ENCODE data around the gene HINT3.
"Not testable (repeated sequence)": the region's sequence is repeated elsewhere in the genome, so short reads cannot be mapped to it uniquely, and the experiment has no call there.

HINT3 gene

DNA sequence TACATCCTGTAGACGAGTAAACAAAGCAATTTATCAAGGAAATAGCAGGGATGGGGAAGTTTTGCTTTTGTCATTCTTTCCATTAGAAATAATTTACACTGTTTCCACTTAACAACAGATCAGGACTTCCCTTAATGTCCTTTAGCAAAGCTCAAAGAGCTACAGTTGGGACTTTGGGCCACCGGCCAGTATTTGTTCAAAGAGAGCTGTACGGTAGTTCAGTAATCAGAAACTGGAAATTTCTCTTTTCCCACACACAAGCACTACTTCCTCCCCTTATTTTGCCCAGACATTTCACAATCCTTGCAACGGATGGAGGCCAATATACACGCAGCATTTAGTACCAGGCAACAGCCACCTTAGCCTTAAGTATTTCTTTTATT is 12.1 kb upstream of the HINT3 start:
- no peak for DNase-seq
- no peaks in the 10 kb centered on the region for H3K36me3 Mint-ChIP-seq (ENCODE audit: insufficient read depth)

DNA sequence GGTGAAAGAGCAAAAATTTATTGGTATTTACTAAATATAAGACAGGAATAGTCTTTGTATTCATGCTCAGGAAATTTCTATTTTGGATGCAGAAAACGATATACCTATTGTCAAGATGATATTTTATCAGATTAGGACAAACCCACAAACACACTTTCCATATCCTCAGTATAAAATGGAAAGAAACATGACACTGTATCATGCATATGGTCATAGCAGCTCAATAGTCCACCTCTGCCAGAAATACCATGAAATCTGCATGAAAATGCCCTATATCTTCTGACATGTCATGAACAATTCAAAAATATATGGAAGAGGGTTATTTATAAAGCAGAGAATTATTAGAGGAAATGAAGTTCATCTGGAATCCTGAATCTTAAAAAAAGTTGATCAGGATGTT is 11.7 kb upstream of the HINT3 start:
- ATAC-seq (replicated peaks) (no peak), DNase-seq (no peak)
- no peaks in the 10 kb centered on the region for H3K4me1 Mint-ChIP-seq (ENCODE audit: low read depth in 2 of 2)
- H3K27ac Mint-ChIP-seq, result no peak overlapping the region
- no peaks in the 10 kb centered on the region for H3K36me3 Mint-ChIP-seq (ENCODE audit: insufficient read depth)
- no peak overlapping the region for H3K4me3 Mint-ChIP-seq
- peaks cover 28% of the 10 kb centered on the region in 2 donors for H3K27me3 Mint-ChIP-seq
- H3K9me3 Mint-ChIP-seq, result no peaks in the 10 kb centered on the region

More for the DNA sequence above, 12.1 kb upstream of the HINT3 start:
- Mint-ChIP-seq H3K9me3 (no peaks in the 10 kb centered on the region), H3K27me3 (peaks cover 29 to 33% of the 10 kb centered on the region in 2 donors), H3K27ac (no peak overlapping the region), H3K4me3 (no peak overlapping the region), H3K4me1 (ENCODE audit: low read depth in 2 of 2) (no peaks in the 10 kb centered on the region)
- ATAC-seq (replicated peaks), result no peak

DNA sequence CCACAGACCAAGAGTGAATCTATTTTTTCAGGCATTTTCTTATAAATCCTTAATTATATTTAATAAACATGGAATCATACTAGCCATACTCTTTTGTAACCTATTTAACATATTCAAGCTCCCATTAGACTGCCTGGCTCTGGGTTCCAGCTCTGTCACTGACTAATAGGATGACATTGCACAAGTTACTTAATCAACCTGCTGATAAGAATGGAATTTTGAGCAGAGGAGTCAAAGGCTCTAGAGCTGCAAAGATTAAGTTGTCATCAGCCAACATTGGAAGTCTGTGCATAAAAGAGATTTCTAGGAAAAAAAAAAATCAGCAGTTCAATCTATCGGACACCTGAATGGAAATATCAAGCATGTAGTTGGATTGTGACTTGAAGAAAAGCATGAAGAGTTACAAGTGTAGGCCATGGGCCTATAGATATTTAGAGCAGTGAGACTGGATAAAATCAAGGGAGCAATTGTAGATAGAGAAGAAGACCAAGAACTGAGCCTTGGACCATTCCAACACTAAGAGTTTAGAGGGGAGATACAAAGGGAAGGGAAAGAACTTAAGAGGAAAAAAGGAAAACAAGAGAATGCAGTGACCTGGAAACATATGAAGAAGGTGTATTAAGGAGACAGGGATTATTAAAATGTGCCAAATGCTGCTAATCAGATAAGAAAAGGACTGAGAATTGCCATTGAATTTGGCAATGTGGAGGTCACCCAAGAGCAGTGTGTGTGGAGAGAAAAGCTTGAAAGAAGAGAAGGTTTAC is 11.0 kb upstream of the HINT3 start:
- no peak for DNase-seq
- Mint-ChIP-seq H3K27me3 (peaks cover 21 to 29% of the 10 kb centered on the region in 2 donors), H3K36me3 (ENCODE audit: insufficient read depth) (no peaks in the 10 kb centered on the region), H3K4me3 (no peak overlapping the region), H3K4me1 (ENCODE audit: low read depth in 2 of 2) (no peaks in the 10 kb centered on the region), H3K27ac (no peak overlapping the region), H3K9me3 (no peaks in the 10 kb centered on the region)
- ATAC-seq (replicated peaks), result no peak

- H3K27me3 Mint-ChIP-seq, result peaks cover 8 to 30% of the 10 kb centered on the region in 2 donors
- no peak overlapping the region for H3K27ac Mint-ChIP-seq
- H3K9me3 Mint-ChIP-seq, result no peaks in the 10 kb centered on the region
- H3K36me3 Mint-ChIP-seq (ENCODE audit: insufficient read depth), result no peaks in the 10 kb centered on the region
- H3K4me1 Mint-ChIP-seq (ENCODE audit: low read depth in 2 of 2), result no peaks in the 10 kb centered on the region
- ATAC-seq (replicated peaks), result no peak
- no peak for DNase-seq
- no peak overlapping the region for H3K4me3 Mint-ChIP-seq
Measured at GRCh38 chr6:125947615-125948014, 9.0 kb upstream of the HINT3 start.

DNA sequence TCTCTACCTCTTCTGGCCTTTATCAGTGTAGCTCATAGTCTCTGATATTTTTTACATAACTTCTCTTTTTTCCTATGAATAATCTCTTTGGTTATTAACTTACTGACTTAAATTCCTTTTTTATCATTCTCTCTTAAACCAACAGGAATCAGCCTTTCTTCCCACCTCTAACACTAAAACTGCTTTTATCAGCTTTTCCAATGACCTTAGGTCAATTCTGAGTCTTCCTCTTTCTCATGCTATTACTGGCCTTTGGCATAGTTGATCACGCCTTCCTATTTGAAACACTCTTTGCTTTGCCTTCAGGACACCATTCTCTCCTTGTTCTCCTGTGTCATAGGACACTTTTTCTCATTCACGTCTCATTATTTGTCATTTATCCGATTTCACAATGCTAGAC is 8.1 kb upstream of the HINT3 start:
- peaks cover 0 to 26% of the 10 kb centered on the region in 2 donors for H3K27me3 Mint-ChIP-seq
- H3K4me1 Mint-ChIP-seq (ENCODE audit: low read depth in 2 of 2), result no peaks in the 10 kb centered on the region
- H3K4me3 Mint-ChIP-seq, result no peak overlapping the region
- H3K27ac Mint-ChIP-seq, result no peak overlapping the region
- DNase-seq (no peak), ATAC-seq (replicated peaks) (no peak)
- H3K9me3 Mint-ChIP-seq, result no peaks in the 10 kb centered on the region
- no peaks in the 10 kb centered on the region for H3K36me3 Mint-ChIP-seq (ENCODE audit: insufficient read depth)

GRCh38 chr6:125949069-125949468 is 7.5 kb upstream of the HINT3 start:
- H3K4me3 Mint-ChIP-seq, result no peak overlapping the region
- ATAC-seq (replicated peaks), result no peak
- H3K27me3 Mint-ChIP-seq, result peaks cover 0 to 26% of the 10 kb centered on the region in 2 donors
- no peaks in the 10 kb centered on the region for H3K9me3 Mint-ChIP-seq
- no peak for DNase-seq
- H3K36me3 Mint-ChIP-seq (ENCODE audit: insufficient read depth), result no peaks in the 10 kb centered on the region
- no peak overlapping the region for H3K27ac Mint-ChIP-seq
- no peaks in the 10 kb centered on the region for H3K4me1 Mint-ChIP-seq (ENCODE audit: low read depth in 2 of 2)

- no peak overlapping the region for H3K27ac Mint-ChIP-seq
- DNase-seq, result no peak
- peaks cover 0 to 26% of the 10 kb centered on the region in 2 donors for H3K27me3 Mint-ChIP-seq
- H3K36me3 Mint-ChIP-seq (ENCODE audit: insufficient read depth), result no peaks in the 10 kb centered on the region
- ATAC-seq (replicated peaks), result no peak
- no peak overlapping the region for H3K4me3 Mint-ChIP-seq
- H3K4me1 Mint-ChIP-seq (ENCODE audit: low read depth in 2 of 2), result no peaks in the 10 kb centered on the region
- H3K9me3 Mint-ChIP-seq, result no peaks in the 10 kb centered on the region
Measured at GRCh38 chr6:125950293-125950692, 6.3 kb upstream of the HINT3 start.

GRCh38 chr6:125950716-125951115 is 5.9 kb upstream of the HINT3 start:
- not testable (repeated sequence) for H3K9me3 Mint-ChIP-seq; ATAC-seq (replicated peaks); H3K4me1 Mint-ChIP-seq (ENCODE audit: low read depth in 2 of 2); H3K4me3 Mint-ChIP-seq; H3K36me3 Mint-ChIP-seq (ENCODE audit: insufficient read depth); H3K27ac Mint-ChIP-seq; DNase-seq
- peaks cover 0 to 26% of the 10 kb centered on the region in 2 donors for H3K27me3 Mint-ChIP-seq

GRCh38 chr6:125951323-125951722 is 5.2 kb upstream of the HINT3 start:
- DNase-seq, result no peak
- ATAC-seq (replicated peaks), result no peak
- Mint-ChIP-seq H3K27ac (no peak overlapping the region), H3K4me3 (no peak overlapping the region), H3K9me3 (no peaks in the 10 kb centered on the region), H3K27me3 (peaks cover 0 to 26% of the 10 kb centered on the region in 2 donors), H3K36me3 (ENCODE audit: insufficient read depth) (no peaks in the 10 kb centered on the region), H3K4me1 (ENCODE audit: low read depth in 2 of 2) (peaks cover 0 to 4% of the 10 kb centered on the region in 2 donors)

GRCh38 chr6:125952764-125953501 is 3.6 kb upstream of the HINT3 start:
- Mint-ChIP-seq H3K9me3 (no peaks in the 10 kb centered on the region), H3K4me1 (ENCODE audit: low read depth in 2 of 2) (peaks cover 0 to 4% of the 10 kb centered on the region in 2 donors), H3K27me3 (peaks cover 0 to 26% of the 10 kb centered on the region in 2 donors), H3K36me3 (ENCODE audit: insufficient read depth) (peaks cover 8% of the 10 kb centered on the region), H3K4me3 (no peak overlapping the region), H3K27ac (no peak overlapping the region)
- ATAC-seq (replicated peaks) (no peak), DNase-seq (no peak)

GRCh38 chr6:125953502-125953875 is 3.1 kb upstream of the HINT3 start:
- no peak for DNase-seq
- ATAC-seq (replicated peaks), result no peak
- H3K9me3 Mint-ChIP-seq, result no peaks in the 10 kb centered on the region
- H3K27me3 Mint-ChIP-seq, result peaks cover 0 to 24% of the 10 kb centered on the region in 2 donors
- peaks cover 8% of the 10 kb centered on the region for H3K36me3 Mint-ChIP-seq (ENCODE audit: insufficient read depth)
- no peak overlapping the region for H3K27ac Mint-ChIP-seq
- H3K4me3 Mint-ChIP-seq, result no peak overlapping the region
- H3K4me1 Mint-ChIP-seq (ENCODE audit: low read depth in 2 of 2), result peaks cover 0 to 4% of the 10 kb centered on the region in 2 donors

DNA sequence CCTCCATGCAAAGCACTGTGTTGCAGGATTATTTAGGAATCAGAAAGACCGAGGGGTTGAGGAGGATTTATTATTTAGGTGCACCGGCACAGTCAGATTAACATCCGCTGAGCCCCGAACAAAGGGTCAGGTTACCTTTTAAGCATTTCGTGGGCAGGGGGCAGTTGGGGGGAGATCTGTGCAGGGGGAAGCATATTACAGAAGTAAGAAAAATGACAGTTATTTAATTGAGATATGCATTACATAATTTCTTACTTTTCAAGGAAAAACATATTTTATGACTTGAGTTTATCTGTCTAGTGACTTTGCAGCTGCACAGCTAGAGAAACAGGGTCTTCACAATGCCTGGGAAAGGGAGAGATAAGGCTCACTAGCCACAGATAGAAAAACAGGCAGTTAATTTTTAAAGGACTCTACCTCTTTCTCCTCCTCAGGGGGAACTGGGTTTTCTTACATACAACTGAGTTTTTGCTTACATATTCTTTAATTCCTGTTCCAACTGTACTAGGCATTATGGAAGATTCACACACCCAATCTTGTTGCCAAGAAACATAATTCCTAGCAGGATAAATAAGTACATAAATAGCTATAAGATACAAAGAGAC is 1.7 kb upstream of the HINT3 start:
- H3K27ac Mint-ChIP-seq, result no peak overlapping the region
- no peak overlapping the region for H3K4me3 Mint-ChIP-seq
- H3K4me1 Mint-ChIP-seq (ENCODE audit: low read depth in 2 of 2), result peaks cover 0 to 4% of the 10 kb centered on the region in 2 donors
- peaks cover 8% of the 10 kb centered on the region for H3K36me3 Mint-ChIP-seq (ENCODE audit: insufficient read depth)
- DNase-seq (no peak), ATAC-seq (replicated peaks) (no peak)
- H3K9me3 Mint-ChIP-seq, result no peaks in the 10 kb centered on the region
- H3K27me3 Mint-ChIP-seq, result peaks cover 0 to 16% of the 10 kb centered on the region in 2 donors

DNA sequence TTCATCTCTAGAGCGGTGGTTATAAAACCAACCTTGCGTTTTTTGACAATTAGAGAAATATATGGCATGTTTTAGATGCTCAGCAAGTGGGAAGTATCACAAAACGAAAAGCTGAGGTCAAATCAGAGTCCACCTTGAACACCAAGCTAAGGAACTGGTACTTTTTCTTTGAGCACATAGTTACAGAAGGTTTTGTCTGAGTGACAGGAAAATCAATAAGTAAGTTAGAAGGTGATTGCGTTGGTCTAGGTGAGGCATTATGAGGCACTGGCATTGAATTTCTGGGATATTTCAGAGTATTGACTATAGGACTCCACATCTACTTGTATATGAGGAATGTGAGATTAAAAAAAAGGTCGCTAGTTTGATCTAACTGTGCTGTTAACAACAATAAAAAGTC is 597 bp upstream of the HINT3 start:
- Mint-ChIP-seq H3K27me3 (peaks cover 0 to 13% of the 10 kb centered on the region in 2 donors), H3K36me3 (ENCODE audit: insufficient read depth) (peaks cover 8% of the 10 kb centered on the region), H3K9me3 (no peaks in the 10 kb centered on the region), H3K4me1 (ENCODE audit: low read depth in 2 of 2) (peaks cover 0 to 4% of the 10 kb centered on the region in 2 donors), H3K27ac (no peak overlapping the region), H3K4me3 (no peak overlapping the region)
- DNase-seq (no peak), ATAC-seq (replicated peaks) (no peak)

DNA sequence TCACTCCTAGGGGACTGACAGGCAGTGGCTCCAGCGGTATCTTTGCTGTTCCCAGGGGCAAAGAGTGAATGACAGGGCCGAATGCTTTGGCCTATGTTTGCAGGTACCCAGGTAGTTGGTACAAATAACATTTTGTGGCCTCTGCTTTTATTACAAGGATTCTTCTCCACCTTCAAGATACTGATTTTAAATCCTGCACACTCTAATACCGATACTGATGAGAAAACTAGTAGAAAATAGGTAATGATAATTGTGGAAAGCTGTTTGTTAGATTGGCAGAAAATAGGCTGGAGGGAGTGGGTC is 772 bp downstream of the HINT3 start:
- DNase-seq (no peak), ATAC-seq (replicated peaks) (no peak)
- peaks cover 0 to 11% of the 10 kb centered on the region in 2 donors for H3K4me1 Mint-ChIP-seq (ENCODE audit: low read depth in 2 of 2)
- H3K27me3 Mint-ChIP-seq, result peaks cover 0 to 3% of the 10 kb centered on the region in 2 donors
- H3K4me3 Mint-ChIP-seq, result no peak overlapping the region
- H3K36me3 Mint-ChIP-seq (ENCODE audit: insufficient read depth), result peaks cover 8% of the 10 kb centered on the region
- no peak overlapping the region for H3K27ac Mint-ChIP-seq
- no peaks in the 10 kb centered on the region for H3K9me3 Mint-ChIP-seq

All from effector memory CD8-positive, alpha-beta T cell (primary cell).